ENCODE data around the gene BTF3. TPM values are rescaled to one million over a fixed set of nuclear protein-coding genes. Genes with fewer than 3 reads are reported as not detected.

The BTF3 gene
- total and polyA plus RNA-seq, 2 of the 8 experiments (the other 6 are each of a cell fraction or from before 2014, with no cell fraction given) = 396 to 754 TPM

- TF ChIP-seq CHD7 (IDR thresholded peaks at IDR 0.05; ENCODE audit: insufficient replicate concordance, low read length) = no peak
- TF ChIP-seq CBX8 (IDR thresholded peaks at IDR 0.05; ENCODE audit: borderline replicate concordance, low read depth, low read length) = no peak
- TF ChIP-seq SP2 (IDR thresholded peaks at IDR 0.05; ENCODE audit: low read length) = no peak
- no peak for TF ChIP-seq POU5F1 (IDR thresholded peaks at IDR 0.05; ENCODE audit: low read depth, low read length)
- TF ChIP-seq TBP (IDR thresholded peaks at IDR 0.05; ENCODE audit: low read depth, low read length) = no peak
- no peak for TF ChIP-seq RXRA (IDR thresholded peaks at IDR 0.05; ENCODE audit: insufficient read depth, low read depth, low read length)
- TF ChIP-seq SAP30 (IDR thresholded peaks at IDR 0.05; ENCODE audit: insufficient read depth, insufficient replicate concordance, low read length) = no peak
- no peak for TF ChIP-seq SUZ12 (IDR thresholded peaks at IDR 0.05; ENCODE audit: low read length)
- no peak for TF ChIP-seq BACH1 (IDR thresholded peaks at IDR 0.05; ENCODE audit: low read length)
- TF ChIP-seq PHF8 (conservative IDR thresholded peaks at IDR 0.05; ENCODE audit: low read depth, low read length) = no peak
Measured at GRCh38 chr5:73519531-73520283, 21.5 kb downstream of the BTF3 start (continued).
